Loucy (cell line): ENCODE measurements around the gene TNPO1.

Experiments used
- EZH2phosphoT487 ChIP-seq: fragments of 200-600 bp; IDR thresholded peaks from 2 replicates; pipeline ENCODE4 v1.6.1; 2018; ENCODE audit warnings: antibody characterized with exemption, mild to moderate bottlenecking, moderate library complexity, borderline replicate concordance
- TF ChIP-seq, protein P1 (sequence below): fragments of 200-600 bp; sonication (generic); conservative IDR thresholded peaks from 2 replicates; pipeline ENCODE4 v1.5.1; 2014; ENCODE audit warnings: mild to moderate bottlenecking, antibody characterized with exemption, low read length

DNA sequence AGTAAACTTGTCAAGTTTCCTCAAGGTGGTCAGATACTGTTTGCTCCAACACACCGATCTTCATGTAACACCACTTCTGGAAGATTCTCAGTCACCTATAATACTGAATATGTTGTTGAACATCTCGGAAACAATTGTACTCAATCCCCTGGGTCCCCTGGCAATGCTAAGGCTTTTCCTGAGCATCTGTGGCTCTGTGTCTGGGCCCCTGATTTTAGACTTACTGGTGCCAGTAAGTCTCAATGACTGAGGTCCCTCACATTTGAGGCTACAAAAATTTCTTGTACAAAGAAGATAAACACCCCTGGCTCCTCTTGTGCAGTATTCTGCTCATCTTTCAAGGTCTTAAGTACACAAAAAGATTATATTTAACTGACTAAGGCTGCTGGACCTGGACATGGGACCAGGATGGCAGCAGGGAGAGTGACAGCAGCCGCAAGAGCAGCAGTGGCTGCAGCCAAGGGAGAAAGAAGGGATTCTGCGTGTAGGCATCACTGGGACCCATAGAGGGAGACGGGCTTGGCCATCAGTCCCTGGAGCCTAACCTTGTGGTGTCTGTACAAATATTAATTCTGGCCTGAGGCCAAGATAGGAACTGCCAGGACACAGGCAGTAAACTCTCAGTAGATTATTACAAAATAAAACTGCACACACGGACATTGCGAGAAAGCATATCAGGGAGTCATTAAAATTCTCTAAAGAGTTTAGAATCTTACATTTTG lies 49.0 kb upstream of the TNPO1 start:
- TF ChIP-seq, protein P1, sequence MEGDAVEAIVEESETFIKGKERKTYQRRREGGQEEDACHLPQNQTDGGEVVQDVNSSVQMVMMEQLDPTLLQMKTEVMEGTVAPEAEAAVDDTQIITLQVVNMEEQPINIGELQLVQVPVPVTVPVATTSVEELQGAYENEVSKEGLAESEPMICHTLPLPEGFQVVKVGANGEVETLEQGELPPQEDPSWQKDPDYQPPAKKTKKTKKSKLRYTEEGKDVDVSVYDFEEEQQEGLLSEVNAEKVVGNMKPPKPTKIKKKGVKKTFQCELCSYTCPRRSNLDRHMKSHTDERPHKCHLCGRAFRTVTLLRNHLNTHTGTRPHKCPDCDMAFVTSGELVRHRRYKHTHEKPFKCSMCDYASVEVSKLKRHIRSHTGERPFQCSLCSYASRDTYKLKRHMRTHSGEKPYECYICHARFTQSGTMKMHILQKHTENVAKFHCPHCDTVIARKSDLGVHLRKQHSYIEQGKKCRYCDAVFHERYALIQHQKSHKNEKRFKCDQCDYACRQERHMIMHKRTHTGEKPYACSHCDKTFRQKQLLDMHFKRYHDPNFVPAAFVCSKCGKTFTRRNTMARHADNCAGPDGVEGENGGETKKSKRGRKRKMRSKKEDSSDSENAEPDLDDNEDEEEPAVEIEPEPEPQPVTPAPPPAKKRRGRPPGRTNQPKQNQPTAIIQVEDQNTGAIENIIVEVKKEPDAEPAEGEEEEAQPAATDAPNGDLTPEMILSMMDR = no peak
- no peak for TF ChIP-seq EZH2phosphoT487
